ENCODE measurements around the gene SHLD3. TPM values are rescaled to one million over a fixed set of nuclear protein-coding genes. Genes with fewer than 3 reads are reported as not detected.

SHLD3 gene
- 1.6 to 3.5 TPM (median 2.1 TPM) in 5 replicates for total RNA-seq (2022; extraction: Qiagen RNA extraction; ENCODE audit: low read depth)

GRCh38 chr5:65624571-65625555 is at the start of gene SHLD3, which contains the start of gene TRAPPC13:
TSS of gene SHLD3 (plus strand) at chr5:65625027. CDS start at chr5:65629588, 4,561 bp downstream.
TSS of gene TRAPPC13 (plus strand) at chr5:65625027. CDS start at chr5:65625061, 34 bp downstream.

DNA sequence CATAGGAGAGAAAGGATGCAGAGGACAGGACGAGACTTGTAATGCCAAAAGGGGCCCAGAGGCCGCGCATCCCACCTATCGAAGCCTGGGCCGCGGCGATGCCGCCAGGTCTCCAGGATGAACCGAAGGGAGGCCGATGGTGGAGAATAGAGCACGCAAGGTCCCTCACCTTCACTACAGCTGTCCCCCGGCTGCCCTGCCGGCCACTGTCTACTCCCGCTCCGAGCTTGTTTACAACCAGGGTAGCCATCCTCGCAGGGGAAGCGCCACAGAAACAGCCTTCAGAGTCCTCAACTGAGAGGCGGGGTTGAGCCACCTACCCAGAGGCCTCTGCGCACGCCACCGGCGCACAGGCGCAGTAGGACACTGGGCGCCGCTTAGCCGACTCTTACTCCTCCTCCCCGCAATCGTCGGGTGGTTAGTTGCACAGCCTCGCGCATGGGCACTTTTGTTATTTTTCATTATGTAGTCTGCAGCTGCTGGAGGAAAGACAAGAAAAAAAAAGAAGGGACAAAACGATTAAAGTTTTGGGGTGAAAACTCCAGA is 729 bp upstream of the SHLD3 start, which contains the start of gene TRIM23:
Gene TRIM23 (minus strand): TSS at position 309 of the 546 bp plus-strand sequence. CDS start 59 bp downstream, at position 250.

Other genes with a start within 250 kb of the SHLD3 start
- 0.02 to 0.19 TPM (median 0.11 TPM) in 5 replicates for gene ADAMTS6, start 143.1 kb upstream of the SHLD3 start, total RNA-seq (2022; extraction: Qiagen RNA extraction; ENCODE audit: low read depth)
- 19.4 to 60.0 TPM (median 32.6 TPM) in 5 replicates for gene CENPK, start 61.9 kb upstream of the SHLD3 start, total RNA-seq (2022; extraction: Qiagen RNA extraction; ENCODE audit: low read depth)
- 15.9 to 29.1 TPM (median 18.5 TPM) in 5 replicates for gene PPWD1, start 61.7 kb upstream of the SHLD3 start, total RNA-seq (2022; extraction: Qiagen RNA extraction; ENCODE audit: low read depth)
- gene TRIM23, start 694 bp upstream of the SHLD3 start, total RNA-seq (2022; extraction: Qiagen RNA extraction; ENCODE audit: low read depth) = 5.4 to 9.4 TPM (median 6.8 TPM) in 5 replicates
- 9.5 to 20.2 TPM (median 14.7 TPM) in 5 replicates for gene TRAPPC13, start within 50 bp of the SHLD3 start, total RNA-seq (2022; extraction: Qiagen RNA extraction; ENCODE audit: low read depth)
- gene SGTB, start 97.1 kb downstream of the SHLD3 start, total RNA-seq (2022; extraction: Qiagen RNA extraction; ENCODE audit: low read depth) = 4.5 to 9.6 TPM (median 8.1 TPM) in 5 replicates
- gene NLN, start 97.2 kb downstream of the SHLD3 start, total RNA-seq (2022; extraction: Qiagen RNA extraction; ENCODE audit: low read depth) = 50.0 to 83.1 TPM (median 69.1 TPM) in 5 replicates

Measured in A549 treated with ZK216348 at 1 μM for 4 hours (cell line).